GM21723 (cell line): ENCODE data around the gene POT1.

Experiments
- ATAC-seq: cut with Tn5 transposase; IDR thresholded peaks from one replicate; pipeline ENCODE4 v1.9.1; 2021; ENCODE audit warnings: mild to moderate bottlenecking, moderate library complexity; ENCODE audit not compliant: unreplicated experiment

The POT1 gene

DNA sequence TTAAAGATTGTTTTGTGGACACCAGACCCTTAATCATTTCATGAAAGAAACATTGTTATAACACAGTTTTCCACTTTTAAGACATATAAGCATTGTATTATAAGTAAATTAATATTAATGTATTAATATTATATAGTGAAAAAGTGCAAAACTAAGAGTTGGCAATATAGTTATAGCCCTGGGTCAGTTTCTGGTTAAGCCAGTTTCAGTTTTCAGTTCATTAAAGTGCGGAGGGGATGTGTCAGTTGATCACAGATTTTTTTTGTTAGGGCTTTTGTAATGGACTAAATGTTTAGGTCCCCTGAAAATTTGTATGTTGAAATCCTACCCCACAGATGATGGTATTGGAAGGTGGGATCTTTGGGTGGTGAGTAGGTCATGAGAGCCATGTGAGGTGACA is 118.3 kb downstream of the POT1 start:
- ATAC-seq: no peak

DNA sequence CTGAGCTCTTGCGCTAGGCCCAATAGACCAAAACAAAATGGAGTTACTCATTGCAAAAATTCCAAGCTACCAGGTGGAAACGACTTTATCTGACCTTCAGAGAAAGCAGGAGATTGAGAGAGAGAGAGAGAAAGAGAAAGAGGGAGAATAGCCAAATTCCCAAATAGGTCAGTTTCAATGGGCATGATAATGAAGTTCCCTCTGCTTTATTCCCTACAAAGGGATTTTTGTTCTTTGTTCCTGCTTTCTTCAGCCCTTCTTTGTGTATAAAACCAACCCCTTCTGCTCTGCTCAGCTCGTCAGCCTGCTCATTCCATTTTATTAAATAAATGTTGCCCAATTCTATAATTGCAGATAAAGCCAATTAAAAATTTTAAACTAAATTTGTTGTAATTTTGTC is 119.0 kb downstream of the POT1 start:
- ATAC-seq: no peak

DNA sequence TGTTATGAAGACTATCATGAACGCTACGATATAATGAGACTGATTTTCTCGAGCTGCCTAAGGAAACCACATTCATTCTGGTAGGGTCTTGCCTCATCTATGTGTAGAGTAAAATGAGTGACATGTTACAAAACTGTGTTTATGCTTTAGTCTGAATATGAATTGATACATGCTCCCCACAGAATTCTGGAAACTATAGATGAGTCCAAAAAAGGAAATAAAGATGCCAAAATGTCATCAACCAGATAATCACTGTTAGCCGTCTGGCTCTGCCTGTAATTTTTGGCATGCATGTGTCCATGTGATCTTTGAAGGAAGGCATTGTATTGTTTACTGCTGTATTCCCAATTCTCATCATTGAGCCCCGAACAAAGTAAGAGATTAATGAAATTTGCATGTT is 121.4 kb downstream of the POT1 start:
- ATAC-seq: no peak

DNA sequence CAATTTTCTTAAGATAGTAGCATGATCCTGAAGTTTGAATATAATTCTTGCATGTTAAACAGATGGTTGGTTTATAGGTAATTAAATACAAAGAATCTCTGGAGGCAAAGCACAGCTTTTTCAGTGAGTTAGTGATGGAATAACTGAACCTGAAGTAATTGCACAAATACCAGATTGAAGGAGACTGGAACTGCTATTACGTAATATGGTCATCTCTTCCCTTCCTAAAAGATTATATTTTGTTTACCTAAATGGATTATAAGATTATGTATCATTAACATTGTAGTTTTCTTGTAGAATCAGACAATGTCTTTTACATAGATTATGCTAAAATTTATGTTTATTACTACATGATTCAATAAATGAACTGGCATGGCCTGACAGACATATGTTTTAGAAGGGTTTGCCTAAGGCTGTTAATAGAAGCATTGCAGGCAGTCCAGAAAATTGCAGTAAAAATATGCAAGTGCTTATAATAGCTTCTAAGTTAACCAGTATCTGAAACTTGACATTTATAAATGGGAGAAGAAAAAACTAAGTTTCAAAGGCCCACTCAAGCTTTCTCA is 128.2 kb downstream of the POT1 start:
- no peak for ATAC-seq

DNA sequence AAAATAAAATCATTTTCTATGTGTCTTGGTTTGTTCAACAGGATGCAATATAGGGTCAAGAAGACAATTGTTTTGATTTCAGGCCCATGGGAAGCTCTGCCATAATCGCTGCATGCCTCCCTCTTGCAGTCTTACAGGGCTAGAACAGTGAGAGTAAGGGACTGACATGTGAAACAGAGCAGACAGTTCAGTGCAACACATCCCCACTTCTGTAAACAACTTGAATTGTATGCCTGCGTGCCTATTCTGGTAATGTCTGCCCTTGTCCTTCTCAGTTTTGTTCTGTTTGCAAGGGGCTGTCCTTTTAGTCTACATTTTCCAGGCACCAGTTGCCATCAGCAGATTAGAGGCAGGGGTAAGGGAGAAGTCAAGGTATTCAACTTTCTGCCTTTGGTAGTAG is 129.2 kb downstream of the POT1 start:
- no peak for ATAC-seq

DNA sequence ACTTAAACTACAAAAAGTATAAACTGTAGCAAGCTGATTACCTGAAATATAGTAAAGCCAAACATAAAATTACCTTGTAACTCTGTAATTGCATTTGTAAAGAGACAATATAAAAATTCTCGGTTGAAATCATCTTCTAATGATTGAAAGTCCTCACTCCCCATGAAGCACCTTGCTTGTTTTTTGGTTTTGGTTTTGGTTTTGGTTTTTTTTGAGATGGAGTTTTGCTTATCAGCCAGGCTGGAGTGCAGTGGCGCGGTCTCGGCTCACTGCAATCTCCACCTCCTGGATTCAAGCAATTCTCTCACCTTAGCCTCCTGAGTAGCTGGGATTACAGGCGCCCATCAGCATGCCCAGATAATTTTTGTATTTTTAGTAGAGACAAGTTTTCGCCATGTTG is 130.2 kb downstream of the POT1 start:
- no peak for ATAC-seq

DNA sequence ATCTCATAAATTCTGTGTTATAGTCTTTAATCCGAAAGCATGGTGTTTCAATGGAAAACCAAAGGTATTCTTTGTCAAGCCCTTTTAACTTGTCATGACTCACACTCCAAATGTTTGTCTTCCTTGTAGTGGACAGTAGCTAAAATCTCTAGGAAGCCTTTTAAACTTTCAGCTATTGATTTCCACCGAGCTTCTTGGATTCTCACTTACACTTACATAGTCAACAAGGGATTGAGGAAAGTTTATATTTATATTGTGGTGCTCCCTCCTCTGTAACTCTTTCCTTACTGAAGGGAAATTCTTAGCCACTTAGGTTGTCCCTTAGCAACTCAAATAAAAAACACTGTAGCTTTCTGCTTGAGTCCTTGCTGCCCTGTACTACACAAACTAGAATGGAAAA is 132.9 kb downstream of the POT1 start:
- no peak for ATAC-seq

DNA sequence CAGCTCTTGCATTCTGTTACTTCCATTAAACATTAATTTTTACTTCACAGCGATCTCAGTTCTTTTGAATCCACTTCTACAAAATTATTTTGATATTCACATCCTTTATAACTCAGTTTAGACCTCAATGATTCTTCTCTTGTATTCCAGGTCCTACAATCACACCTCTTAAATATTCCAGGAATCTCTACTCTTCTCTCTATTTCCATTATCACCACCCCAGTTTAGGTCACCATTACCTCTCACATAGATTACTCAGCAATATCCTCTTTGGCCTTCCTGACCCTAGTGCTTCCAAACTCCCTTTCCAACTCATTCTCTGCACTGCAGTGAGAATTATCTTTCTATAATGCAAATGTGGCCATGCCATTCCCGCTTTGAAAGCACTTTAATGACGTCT is 136.9 kb downstream of the POT1 start:
- ATAC-seq: no peak

DNA sequence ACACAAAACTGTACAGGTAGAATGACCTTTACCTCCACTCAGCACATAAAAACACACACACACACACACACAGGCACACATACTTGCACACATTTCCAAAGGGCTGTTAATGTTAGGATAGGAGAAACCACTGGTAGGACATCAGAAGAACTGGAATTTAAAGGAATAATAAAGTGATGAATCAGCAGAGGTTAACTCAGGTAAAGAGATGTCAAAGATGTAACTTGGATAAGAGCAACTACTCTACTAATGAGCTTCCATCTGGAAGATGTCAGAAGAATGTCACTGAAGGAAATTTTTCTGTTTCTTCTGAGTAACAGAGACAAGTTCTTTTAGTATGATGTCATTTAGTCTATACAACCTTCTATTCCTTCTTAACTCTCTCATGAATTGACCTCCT is 137.6 kb downstream of the POT1 start:
- no peak for ATAC-seq

DNA sequence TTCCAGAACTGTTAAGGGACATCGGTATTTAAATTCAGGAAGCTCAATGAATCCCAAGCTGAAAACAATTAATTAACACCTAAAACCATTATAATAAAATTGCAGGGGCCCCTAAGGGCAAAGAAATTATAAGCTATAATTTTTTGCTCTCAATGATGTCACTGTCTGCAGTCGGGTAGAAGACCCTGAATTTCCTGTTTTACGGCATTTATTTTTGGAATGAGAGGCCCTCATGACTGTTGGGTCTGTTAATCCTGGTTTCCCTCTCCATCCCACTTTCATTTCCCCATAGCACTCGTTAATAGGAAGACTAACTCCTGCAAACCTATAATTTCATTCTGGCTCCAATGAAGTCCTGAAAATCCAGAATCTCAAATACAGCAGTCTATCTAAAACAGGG is 138.2 kb downstream of the POT1 start:
- no peak for ATAC-seq

DNA sequence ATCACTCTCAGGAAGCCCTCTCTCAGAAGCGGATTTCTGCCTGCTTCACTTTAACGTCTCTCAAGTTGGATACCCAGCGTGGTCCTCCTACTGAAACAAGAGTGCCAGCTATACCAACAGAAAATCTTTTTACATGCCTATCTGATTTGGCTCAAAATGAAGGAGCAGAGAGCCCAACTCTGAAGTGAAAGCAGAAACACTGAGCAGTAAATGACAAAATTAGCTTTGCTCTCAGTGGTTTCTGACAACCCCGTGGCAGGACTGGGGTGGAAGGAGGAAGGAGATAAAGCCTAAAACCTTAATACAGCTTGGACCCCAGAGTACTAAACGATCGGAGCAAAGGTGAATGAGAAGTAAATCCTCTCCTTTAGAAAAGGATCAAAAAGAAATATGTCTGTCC is 139.0 kb downstream of the POT1 start:
- ATAC-seq: no peak

DNA sequence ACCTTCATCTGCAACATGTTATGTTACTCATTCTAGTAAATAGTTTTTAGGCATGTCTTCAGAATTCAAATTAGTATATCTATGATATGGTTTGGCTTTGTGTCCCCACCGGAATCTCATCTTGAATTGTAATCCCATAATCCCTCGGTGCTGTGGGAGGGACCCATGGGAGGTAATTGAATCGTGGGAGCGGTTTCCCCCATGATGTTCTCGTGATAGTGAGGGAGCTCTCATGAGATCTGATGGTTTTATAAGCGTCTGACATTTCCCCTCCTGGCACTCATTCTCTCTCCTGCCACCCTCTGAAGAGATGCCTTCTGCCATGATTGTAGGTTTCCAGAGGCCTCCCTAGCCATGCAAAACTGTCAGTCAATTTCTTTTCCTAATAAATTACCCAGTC is 143.6 kb downstream of the POT1 start:
- no peak for ATAC-seq

DNA sequence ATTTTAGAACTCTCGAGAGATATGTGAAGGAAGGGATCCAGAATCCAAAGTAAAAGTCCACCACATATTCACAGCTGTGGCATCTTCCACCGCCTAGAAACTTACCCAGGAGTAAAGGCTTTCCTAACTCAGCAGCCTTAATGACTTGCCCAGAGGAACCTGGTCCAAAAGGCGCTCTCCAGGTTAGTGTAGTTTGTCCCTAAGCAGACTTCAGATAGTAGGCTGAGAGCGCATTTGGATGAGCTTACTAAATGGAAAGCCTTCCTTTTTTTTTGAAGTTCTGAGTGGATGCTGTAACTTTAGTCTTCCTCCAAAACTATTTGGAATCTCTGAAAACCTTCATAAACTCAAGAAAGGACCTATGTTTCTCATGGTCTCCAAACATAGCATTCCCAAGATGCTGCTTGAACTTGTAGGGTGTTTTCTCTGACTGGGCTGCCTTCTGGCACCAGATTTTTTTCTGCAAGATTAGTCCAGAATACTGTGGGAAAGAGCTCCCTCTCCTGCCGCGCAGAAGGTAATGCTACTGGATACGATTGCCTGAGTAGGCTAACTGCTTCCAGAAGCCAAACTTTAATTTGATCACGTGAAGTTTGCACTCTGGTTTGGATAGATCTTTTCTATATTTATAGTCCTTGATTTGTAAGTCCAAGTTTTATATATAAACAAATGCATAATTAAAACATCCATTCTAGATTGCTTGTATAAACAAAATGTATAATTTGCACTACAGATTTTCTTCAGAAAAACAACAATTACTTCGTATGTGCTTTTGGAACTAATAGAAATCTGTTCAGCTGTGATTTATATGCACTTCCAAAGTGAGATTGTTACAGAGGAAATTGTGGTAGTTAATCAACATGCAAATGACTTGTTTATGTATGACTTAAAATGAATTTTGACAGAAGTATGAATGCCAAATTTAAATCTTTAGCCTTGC is 144.5 kb downstream of the POT1 start:
- ATAC-seq: peak; percentile 91

DNA sequence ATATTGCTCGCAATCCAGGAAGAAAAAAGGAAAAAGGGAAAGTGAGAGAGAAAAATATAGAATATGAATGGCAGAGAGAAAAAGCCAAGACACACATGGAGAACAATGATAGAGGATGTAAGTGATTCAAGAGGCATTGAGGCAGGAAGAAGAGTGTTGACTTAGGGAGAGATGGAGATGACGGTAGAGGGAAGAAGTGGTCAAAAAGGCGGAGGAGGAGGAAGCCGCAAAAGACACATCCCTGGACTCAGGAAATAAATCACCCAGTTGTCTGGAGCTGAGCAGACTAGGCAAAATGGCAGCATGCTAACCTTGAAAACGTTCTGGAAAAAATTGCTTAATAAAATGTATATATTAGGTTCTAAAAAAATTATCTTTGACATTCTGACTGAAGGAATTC is 146.4 kb downstream of the POT1 start:
- no peak for ATAC-seq

DNA sequence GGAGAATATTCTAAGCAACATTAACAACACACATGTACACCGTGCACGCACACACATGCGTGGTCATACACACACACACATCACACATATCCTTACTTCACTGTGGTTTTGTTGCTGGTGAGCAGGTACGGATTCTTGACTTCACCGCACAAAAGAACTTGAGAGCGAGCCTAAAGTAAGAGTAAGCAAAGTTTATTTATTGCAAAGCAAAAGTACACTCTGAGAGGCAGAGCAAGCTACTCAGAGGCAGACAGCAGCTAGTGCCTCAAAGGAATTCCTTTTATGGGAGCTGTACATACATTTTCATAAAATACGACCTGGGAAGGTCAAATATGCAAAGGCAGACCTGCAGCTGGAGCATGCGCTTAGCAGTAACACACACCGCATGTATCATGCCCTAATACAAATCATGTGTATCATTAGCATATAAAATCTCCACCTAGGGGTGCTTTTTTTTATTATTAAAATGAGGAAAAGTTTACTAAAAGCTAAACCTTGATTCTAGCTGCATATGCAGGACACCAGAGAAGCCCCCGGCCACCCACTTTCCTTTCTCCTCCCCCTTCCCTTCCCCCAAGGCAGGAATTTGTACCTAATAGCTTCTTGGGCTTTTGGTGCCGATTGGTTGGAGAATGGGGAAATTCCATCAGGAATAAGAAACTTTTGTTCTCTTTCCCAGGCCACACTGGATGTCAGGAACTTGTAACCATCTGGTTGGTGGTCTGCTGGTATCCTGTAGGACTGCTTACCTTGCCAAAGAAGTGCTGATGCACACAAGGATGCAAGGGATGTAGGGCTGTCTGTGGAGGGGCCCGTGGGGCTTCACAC is 147.5 kb downstream of the POT1 start:
- no peak for ATAC-seq

DNA sequence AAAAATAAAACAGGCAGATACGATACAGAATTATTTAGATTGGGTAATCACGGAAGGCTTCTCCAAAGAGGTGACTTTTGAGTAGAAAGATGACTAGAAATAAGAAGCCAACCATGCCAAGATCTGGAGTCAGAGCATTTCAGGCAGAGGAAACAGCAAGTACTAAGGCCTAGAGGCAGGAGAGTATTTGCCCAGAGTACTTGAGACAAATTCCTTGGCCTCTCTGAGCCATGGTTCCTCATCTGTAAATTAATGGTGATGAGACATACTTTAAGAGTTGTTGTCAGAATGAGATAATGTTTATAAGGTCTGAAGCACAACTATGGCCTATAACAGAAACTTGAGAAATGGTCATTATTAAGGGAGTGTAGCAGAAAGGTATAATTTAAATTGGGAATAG is 148.2 kb downstream of the POT1 start:
- ATAC-seq: no peak

DNA sequence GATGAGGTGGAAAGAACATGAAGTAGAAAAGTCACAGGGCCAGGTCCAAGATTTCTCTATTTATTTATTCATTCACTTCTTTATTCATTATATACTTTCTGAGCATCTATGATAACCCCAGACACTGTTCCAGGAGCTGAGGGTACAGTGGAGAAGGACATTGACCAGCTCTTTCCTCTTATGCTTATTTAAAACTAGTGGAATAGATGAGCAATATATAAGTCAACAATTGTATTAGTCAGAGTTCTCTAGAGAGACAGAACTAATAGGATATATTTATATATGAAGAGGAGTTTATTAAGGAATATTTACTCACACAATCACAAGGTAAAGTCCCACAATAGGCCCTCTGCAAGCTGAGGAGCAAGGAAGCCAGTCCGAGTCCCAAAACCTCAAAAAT is 149.0 kb downstream of the POT1 start:
- no peak for ATAC-seq

DNA sequence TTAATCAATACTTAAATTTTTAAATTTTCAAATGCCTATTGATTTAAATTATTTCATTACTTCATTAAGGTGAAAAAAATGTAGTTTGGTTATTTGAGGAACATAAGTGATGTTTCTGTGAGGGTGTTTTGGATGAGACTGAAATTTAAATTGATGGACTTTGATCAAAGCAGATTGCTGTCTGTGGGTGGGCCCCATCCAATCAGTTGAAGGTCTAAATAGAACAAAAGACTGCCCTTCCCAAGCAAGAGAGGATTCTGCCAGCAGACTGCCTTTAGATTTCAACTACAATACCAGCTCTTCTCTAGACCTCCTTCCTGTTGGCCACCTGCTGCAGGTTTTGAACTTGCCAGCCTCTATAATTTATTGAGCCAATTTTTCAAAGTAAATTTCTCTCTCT is 149.6 kb downstream of the POT1 start:
- ATAC-seq: no peak

DNA sequence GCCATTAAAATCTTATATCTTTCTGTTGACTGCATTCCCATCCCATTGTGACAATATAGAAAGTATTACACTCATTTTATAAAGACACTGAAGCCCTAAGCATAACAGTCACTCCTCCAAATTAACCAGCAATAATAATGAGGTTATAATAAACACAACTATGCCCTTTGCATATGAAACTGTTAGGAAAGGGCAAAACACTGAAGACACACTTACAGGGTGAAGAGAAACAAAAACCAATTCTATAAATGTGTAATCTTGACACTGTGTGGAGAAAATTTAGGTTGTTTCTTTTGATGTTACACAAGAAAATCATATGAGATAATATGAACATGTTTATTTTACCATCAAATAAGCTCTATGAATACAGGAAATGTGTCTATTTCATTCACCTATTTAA is 150.0 kb downstream of the POT1 start:
- no peak for ATAC-seq

DNA sequence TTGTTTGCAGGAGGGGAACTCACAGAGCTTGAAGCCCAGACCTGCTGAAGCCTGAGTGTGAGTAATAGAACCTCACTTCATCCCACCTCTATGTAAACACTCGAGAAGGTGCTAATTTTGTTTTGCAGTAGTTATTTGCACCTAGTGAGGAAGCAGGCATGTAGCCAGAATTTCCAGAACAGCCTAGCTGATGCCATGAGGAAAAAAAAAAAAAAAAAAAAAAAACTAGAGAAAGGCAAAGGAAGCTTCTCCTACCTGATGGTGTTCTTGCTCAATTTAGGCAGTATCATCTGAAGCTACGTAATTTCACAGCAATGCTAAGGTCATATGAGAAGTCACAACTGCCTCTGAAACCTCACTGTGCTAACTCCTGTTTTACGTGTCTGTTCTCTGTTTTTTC is 150.4 kb downstream of the POT1 start:
- no peak for ATAC-seq

DNA sequence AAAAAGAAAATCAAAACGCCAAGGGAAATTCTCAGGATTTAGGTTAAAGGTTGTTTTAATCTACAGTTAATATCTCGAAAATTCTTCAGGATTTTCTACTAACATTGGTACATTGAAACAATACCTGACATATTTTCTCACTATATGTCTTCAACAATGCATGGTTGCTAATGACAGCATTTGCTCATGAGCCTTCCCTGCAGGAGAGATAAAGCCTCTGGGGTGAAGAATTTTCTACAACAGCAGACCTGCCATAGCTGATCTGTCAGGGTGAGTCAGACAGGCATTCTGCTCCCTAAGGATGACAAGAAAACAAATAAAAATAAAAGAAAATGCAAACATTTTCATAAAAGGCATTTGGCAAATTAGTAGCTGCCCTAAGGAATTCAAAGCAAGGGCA is 152.4 kb downstream of the POT1 start:
- ATAC-seq: no peak

DNA sequence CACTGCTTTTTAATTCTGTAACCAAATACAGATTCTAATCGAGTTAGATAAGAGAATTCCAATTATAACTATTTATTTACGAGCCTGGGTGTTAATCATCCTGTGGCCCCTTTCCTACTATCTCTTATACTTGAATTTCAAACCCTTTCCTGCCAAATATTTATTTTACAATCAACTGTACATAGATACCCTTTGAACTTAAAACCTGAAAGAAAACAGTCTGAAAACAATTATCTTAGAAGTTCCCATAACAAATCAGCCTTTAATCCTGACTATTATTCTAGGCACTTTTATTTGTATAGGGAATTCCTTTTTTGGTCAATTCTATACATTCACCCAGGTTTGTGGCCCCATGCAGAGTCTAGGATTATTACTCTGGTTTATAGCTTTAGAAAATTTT is 153.5 kb downstream of the POT1 start:
- ATAC-seq: no peak
